Osteocyte (in vitro differentiated cells): Measurements from ENCODE around the gene UBR4. TPM values are rescaled to one million over a fixed set of nuclear protein-coding genes. Genes with fewer than 3 reads are reported as not detected.

ENCODE experiments used
- DNase-seq: peaks from one replicate; pipeline ENCODE4 v3.0.0; 2021; ENCODE audit warnings: mixed read lengths; ENCODE audit not compliant: unreplicated experiment; ENCODE audit errors: extremely low spot score
- H3K27ac Mint-ChIP-seq: one replicate; pipeline ENCODE4 v1.8.0; 2021; ENCODE audit warnings: mild to moderate bottlenecking, mixed read lengths; ENCODE audit not compliant: unreplicated experiment
- H3K27me3 Mint-ChIP-seq: one replicate; pipeline ENCODE4 v1.8.0; 2021; ENCODE audit warnings: mixed read lengths; ENCODE audit not compliant: unreplicated experiment
- H3K36me3 Mint-ChIP-seq: one replicate; pipeline ENCODE4 v1.8.0; 2021; ENCODE audit warnings: mixed read lengths; ENCODE audit not compliant: unreplicated experiment
- H3K4me1 Mint-ChIP-seq: one replicate; pipeline ENCODE4 v1.8.0; 2021; ENCODE audit warnings: mixed read lengths; ENCODE audit not compliant: unreplicated experiment
- H3K4me3 Mint-ChIP-seq: one replicate; pipeline ENCODE4 v1.8.0; 2021; ENCODE audit warnings: mild to moderate bottlenecking, moderate library complexity, mixed read lengths; ENCODE audit not compliant: unreplicated experiment
- H3K9me3 Mint-ChIP-seq: one replicate; pipeline ENCODE4 v1.8.0; 2021; ENCODE audit warnings: mixed read lengths; ENCODE audit not compliant: unreplicated experiment
- total RNA-seq: library from RNA; stranded (reverse); gene quantifications from 2 replicates; pipeline ENCODE4 v1.2.1, GENCODE V29; 2021
- TF ChIP-seq, protein P1 (sequence below): fragments of 200-600 bp; sonication (generic); IDR thresholded peaks from 2 replicates; pipeline ENCODE4 v1.5.0; 2021; ENCODE audit warnings: antibody characterized with exemption, mild to moderate bottlenecking, moderate library complexity

The UBR4 gene
- total RNA-seq, 1 donor from 2014 or later = 161 TPM

DNA sequence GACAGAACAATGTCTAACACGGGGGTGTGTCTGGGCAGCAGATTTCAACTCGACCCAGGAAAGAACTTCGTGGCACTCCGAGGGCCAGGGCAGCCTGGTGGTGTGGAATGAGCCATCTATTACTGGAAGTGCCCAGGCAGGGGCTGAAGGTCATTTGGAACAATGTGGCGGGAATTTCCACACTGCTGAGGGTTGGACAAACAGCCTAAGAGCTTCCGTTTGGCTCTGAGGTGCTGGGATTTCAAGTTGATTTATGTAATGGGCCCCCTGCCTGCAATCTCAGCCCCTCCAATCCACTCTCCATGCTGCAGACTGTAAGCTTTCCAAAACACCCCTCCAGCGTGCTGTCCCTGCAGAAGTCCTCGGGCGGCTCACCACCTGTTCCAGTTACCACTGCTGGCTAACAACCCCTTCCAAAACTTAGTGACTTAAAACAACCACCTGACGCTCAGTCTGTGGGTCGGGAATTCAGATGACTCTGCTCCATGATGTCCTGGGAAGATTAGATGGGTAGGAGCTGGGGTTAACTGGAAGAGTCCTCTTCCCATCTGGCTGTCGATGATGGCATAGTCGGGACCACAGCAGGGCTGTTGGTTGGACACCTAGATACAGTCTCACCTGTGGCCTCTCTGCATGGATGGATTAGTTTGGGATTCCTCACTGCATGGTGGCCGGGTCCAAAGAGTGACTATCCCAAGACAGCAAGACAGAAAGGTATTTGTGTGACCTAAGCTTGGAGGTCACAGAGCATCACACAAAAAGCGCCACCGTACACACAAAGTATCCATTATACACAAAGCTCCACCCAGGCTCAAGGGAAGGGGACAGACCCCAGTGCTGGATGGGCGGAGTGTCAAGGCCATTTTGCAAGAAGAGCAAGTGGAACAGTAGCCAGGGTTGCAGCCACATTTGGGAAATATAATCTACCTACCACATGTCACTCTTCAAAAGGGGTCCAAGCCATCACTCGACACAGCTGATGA, 163.9 kb downstream of the UBR4 start:
- TF ChIP-seq, protein P1, sequence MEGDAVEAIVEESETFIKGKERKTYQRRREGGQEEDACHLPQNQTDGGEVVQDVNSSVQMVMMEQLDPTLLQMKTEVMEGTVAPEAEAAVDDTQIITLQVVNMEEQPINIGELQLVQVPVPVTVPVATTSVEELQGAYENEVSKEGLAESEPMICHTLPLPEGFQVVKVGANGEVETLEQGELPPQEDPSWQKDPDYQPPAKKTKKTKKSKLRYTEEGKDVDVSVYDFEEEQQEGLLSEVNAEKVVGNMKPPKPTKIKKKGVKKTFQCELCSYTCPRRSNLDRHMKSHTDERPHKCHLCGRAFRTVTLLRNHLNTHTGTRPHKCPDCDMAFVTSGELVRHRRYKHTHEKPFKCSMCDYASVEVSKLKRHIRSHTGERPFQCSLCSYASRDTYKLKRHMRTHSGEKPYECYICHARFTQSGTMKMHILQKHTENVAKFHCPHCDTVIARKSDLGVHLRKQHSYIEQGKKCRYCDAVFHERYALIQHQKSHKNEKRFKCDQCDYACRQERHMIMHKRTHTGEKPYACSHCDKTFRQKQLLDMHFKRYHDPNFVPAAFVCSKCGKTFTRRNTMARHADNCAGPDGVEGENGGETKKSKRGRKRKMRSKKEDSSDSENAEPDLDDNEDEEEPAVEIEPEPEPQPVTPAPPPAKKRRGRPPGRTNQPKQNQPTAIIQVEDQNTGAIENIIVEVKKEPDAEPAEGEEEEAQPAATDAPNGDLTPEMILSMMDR = no peak

DNA sequence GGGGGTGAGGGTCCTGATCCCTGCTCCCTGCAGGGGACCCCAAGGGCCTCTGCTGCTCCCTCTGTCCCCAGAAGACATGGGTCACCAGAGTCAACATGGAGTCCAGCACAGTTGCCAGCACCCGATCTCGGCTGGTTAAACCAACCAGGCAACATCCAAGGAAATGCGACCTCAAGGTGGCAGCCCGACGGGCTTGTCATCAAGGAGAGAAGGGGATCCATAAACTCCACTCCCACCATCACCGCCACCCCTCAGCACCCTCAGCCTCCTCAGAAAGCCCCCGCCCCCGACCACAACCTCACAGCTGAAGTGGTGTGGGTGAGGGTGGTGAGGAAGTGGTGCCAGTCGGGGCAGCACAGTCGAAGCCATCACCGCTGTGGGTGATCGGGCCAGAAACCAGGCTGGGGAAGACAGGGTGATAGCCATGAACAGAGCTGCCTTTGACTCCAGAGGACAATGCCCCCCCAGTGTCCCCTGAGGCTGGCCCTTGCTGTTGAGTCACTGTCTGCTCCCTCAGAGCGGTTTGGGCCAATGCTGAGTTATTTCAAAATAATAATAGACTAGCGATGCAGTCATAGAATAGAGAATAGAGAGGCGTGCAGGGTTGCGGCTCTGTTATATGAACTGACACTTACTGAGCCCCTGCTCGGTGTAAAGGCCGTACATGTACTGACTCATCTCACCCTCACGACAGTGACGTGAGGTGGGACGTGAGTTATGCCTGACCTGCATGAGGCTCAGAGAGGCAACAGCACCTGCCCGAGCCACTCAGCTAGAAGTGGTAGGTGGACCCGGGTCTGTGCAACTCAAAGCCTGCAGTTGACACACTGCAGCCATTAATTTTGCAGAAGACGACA, 164.9 kb downstream of the UBR4 start:
- H3K9me3 Mint-ChIP-seq = no peaks in the 10 kb centered on the region
- no peak overlapping the region for H3K4me3 Mint-ChIP-seq
- peaks cover 15% of the 10 kb centered on the region for H3K4me1 Mint-ChIP-seq
- H3K27me3 Mint-ChIP-seq = peaks cover 16% of the 10 kb centered on the region
- H3K27ac Mint-ChIP-seq = no peak overlapping the region
- TF ChIP-seq, protein P1 = no peak
- no peak for DNase-seq
- H3K36me3 Mint-ChIP-seq = no peaks in the 10 kb centered on the region

More for the DNA sequence above, 163.9 kb downstream of the UBR4 start:
- Mint-ChIP-seq H3K9me3 (no peaks in the 10 kb centered on the region), H3K27me3 (peaks cover 9% of the 10 kb centered on the region), H3K36me3 (no peaks in the 10 kb centered on the region), H3K4me1 (peaks cover 15% of the 10 kb centered on the region), H3K4me3 (no peak overlapping the region), H3K27ac (no peak overlapping the region)
- DNase-seq = no peak

DNA sequence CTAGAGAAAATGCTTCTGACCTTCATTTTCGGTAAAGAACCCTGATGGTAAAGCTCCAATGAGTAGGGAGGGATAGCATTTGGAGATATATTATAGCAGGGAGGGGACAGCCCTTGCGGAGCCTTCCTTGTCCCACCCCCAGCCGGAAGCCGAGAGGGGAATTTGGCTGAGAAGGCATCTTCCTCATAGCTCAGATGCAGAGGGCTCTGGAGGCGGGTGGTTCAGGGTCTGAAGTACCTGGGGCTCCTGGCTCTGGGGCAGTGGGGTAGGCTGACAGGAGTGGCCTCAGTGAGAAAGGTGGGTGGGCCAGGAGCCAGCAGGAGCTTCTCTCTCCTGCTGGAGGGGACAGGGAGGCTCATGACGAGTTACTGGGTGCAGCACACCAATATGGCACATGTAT, 165.6 kb downstream of the UBR4 start:
- Mint-ChIP-seq H3K36me3 (no peaks in the 10 kb centered on the region), H3K27me3 (peaks cover 21% of the 10 kb centered on the region), H3K4me1 (peaks cover 15% of the 10 kb centered on the region), H3K9me3 (no peaks in the 10 kb centered on the region), H3K27ac (no peak overlapping the region), H3K4me3 (no peak overlapping the region)
- no peak for DNase-seq
- TF ChIP-seq, protein P1 = no peak

DNA sequence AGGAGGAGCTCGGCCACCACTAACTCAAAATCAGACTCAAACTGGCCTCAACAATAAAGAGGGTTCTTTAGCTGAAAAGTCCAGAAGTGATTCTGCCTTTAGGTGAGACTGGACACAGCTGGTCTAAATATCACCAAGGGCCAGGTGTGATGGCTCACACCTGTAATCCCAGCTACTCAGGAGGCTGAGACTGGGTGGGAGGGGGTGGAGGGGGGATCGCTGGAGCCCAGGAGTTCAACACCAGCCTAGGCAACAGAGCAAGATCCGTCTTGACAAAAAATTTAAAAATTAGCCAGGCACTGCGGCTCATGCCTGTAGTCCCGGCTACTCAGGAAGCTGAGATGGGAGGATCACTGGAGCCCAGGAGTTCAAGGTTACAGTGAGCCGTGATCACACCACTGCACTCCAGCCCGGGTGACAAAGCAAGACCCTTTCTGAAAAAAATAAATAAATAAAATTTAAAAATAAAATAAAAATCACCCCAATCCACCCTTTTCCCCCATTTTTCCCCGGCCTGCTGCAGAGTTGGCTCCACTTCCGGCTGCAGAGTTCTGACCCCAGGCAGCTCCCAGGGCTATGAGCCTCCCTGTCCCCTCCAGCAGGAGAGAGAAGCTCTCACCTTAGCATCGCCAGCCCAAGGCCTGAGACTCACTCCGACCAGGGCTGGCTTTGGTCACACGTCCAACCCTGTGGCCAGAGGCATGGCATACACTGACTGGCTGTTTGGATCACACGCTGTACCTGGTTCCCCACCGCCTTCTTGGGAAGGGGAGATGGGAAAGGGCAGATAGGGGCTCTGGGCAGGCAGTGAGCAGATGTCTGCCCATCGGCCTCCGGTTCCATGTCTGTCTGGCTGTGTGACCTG, 166.3 kb downstream of the UBR4 start:
- Mint-ChIP-seq H3K4me1 (peaks cover 15% of the 10 kb centered on the region), H3K27ac (no peak overlapping the region), H3K27me3 (peaks cover 28% of the 10 kb centered on the region), H3K9me3 (no peaks in the 10 kb centered on the region), H3K4me3 (no peak overlapping the region), H3K36me3 (no peaks in the 10 kb centered on the region)
- no peak for DNase-seq
- TF ChIP-seq, protein P1 = no peak
